ENCODE measurements around the gene SH3PXD2B.

The SH3PXD2B gene

DNA sequence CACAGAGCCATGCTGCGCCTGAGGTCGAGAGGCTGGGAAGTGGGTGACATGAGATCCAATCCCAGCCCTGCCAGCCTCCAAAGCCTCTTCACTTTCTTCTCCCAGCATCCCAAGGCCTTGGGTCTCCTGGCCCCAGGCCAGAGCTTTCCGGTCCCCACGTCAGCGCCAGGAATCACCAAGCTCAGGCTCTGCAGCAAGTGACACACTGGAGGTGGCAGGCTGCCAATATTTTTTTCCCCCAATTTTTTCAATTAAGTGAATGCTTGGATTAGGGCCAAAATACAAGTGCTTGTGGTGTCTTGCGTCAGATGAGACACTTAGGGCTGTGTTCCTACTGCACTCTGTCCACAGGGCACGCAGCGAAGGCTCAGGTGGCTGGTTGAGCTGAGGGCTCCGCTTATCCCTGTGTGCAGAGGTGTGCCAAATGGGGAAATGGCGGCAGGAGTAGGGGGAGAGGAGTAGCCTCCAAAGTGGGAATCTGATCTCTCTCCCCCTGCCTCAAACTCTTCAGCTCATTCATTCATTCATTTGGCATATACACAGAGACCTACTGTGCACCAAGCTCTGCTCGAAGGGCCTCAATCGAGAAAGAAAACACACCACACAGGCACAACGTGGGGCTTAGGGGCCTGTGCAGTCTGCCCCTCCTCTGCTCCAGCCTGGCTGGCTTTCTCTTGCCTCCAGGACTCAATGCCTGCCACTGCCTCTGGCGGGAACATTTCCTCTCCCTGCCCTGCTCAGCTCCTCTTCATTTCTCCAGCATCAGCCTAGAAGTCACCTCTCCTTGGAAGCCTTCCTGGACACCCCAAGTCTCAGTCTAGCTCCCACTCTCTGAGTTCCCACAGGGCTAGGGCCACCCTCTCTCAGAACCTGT is 16.6 kb downstream of the SH3PXD2B start:
- DNase-seq (ENCODE audit: insufficient read length, low spot score) (no peak), FAIRE-seq (no peak)

- no peak for FAIRE-seq
Measured at GRCh38 chr5:172436879-172437369, 17.4 kb downstream of the SH3PXD2B start.

GRCh38 chr5:172436078-172436878 is 18.0 kb downstream of the SH3PXD2B start:
- FAIRE-seq = no peak
- no peak for DNase-seq (ENCODE audit: insufficient read length, low spot score)

More at GRCh38 chr5:172436879-172437369, 17.4 kb downstream of the SH3PXD2B start:
- no peak for DNase-seq (ENCODE audit: insufficient read length, low spot score)

DNA sequence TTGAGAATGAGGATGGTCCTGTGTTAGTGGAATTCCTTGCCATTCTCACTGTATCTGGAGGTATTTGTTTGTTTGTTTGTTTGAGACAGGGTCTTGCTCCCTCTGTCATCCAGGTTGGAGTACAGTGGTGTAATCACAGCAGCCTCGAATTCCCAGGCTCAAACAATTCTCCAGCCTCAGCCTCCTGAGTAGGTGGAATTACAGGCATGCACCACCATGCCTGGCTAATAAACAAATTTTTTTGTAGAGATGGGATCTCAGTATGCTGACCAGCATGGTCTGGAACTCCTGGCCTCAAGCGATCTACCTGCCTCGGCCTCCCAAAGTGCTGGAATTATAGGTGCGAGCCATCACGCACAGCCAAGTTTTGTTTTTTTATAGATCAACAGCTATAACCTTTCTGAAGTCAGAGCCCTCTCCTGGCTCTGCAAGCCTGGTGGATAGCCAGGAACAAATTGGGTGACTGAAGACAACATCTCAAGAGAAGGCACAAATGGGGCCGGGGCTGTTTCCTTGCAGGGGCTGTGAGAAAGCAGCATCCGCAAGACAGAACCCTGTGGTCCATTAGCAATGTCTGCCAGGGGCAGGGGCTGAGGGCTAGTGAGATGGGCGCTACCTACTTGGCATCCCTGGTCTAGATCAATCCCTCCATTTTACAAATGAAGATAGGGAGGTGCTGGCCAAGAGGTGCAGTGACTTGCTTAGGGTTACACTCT is 18.8 kb downstream of the SH3PXD2B start:
- no peak for FAIRE-seq
- DNase-seq (ENCODE audit: insufficient read length, low spot score) = no peak

DNA sequence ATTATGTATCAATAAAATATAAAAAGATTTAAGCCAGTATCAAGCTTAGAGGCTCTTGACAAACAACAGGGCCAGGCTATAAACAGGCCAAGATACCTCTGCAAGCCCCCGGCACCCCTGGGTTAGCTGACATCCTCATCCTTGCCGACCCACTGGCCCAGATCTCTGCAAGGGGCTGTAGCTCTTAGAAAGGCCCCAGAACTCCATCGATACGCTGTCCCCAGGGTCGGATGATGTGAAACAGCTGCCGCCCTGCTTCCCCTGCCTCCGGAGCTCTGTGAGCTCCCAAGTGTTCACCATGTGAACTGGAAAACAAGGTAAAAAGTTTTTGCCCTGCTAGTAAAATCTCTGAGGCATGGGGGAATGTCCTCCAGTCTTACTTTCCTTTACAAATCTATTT is 20.1 kb downstream of the SH3PXD2B start:
- FAIRE-seq (no peak), DNase-seq (ENCODE audit: insufficient read length, low spot score) (no peak)

DNA sequence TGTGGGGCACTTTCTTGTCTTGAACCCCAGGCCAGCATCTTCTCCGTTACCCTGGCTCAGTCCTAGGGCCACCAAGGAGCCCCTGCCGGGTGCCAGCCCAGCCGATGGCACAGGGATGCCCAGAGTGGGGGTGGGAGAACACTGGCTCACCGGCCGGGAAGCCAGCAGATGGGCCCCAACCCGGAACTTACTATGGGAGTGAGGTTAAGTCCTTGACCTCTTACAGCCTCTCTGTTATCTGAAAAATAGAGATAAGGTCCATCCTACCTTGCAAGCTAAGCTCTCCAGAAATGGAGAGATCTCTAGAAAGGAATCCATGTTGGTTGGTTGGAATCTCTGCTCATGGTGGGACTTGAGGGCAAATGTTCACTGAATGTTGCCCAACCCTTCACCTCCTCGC is 20.8 kb downstream of the SH3PXD2B start:
- no peak for FAIRE-seq
- no peak for DNase-seq (ENCODE audit: insufficient read length, low spot score)

DNA sequence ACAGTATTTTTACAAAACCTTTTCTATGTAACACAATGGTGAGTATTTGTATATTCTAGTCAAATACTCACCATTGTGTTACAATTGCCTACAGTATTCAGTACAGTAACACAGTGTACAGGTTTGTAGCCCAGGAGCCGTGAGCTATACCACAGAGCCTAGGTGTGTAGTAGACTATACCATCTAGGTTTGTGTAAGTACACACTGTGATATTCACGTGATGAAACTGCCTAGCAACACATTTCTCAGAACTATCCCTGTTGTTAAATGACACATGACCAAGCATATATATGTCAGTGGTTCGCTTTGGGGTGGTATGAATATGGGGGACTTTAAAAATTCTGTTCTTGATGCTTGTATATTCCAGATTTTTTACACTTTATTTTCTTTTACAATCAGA is 21.3 kb downstream of the SH3PXD2B start:
- no peak for DNase-seq (ENCODE audit: insufficient read length, low spot score)
- no peak for FAIRE-seq

GRCh38 chr5:172430354-172430753 is 24.0 kb downstream of the SH3PXD2B start:
- no peak for FAIRE-seq

GRCh38 chr5:172429201-172429940 is 25.0 kb downstream of the SH3PXD2B start:
- FAIRE-seq (no peak), DNase-seq (ENCODE audit: insufficient read length, low spot score) (no peak)

More at GRCh38 chr5:172430354-172430753, 24.0 kb downstream of the SH3PXD2B start:
- no peak for DNase-seq (ENCODE audit: insufficient read length, low spot score)

DNA sequence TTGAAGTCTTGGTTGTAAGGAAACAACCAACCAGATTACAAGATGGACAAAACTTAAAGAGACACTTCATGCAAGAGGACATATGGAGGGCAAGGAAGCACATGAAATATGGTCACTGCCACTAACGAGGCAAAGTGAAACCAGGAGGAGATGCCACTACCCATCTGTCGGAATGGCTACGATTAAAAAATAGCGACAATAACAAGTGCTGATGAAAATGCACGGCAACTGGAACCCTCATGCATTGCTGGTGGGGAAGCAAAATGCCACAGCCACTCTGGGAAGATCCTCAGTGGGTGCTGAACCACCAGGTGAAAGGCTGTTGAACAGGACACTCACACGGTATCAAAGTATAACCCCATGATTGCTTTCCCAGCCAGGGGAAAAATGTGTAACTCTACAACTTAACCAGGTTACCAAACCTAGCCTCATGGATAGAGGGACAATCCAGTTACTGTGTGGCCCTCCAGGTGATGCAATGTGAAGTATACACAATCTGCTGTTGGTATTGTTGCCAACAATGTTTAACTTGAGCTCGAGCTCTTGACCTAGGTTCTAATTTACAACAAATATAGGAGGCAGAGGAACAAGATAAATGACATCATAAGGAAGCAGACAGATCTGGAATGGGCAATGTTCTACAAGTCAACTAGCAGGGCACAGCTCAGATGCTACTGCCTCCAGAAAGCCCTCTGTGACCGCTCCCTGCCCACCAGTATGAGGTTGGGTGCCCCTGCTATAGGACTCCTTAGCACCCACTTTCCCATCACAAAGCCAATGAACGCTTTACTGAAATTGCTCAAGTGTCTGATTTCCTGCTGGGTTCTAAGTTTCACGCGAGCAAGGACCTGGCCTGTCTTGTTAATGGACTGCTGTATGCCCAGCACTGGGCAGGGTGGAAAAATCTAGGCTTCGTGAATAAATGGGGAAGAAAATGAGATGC is 25.8 kb downstream of the SH3PXD2B start:
- no peak for DNase-seq (ENCODE audit: insufficient read length, low spot score)
- FAIRE-seq = no peak

DNA sequence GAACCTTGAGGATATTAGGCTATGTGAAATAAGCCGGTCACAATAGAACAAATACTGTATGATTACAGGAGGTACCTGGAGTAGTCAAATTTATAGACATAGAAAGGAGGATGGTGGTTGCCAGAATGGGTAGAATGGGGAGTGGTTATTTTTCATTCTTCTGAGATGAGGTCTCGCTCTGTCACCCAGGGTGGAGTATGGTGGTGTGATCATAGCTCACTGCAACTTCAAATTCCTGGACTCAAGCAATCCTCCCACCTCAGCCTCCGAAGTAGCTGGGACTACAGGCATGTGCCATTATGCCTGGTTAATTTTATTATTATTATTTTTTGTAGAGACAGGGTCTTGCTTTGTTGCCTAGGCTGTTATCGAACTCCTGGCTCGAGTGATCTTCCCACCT is 27.1 kb downstream of the SH3PXD2B start:
- FAIRE-seq (no peak), DNase-seq (ENCODE audit: insufficient read length, low spot score) (no peak)

- no peak for DNase-seq (ENCODE audit: insufficient read length, low spot score)
- FAIRE-seq = no peak
Measured at GRCh38 chr5:172426086-172426485, 28.2 kb downstream of the SH3PXD2B start.

GRCh38 chr5:172425402-172425801 is 28.9 kb downstream of the SH3PXD2B start:
- FAIRE-seq (no peak), DNase-seq (ENCODE audit: insufficient read length, low spot score) (no peak)

GRCh38 chr5:172424808-172425207 is 29.5 kb downstream of the SH3PXD2B start:
- no peak for FAIRE-seq
- DNase-seq (ENCODE audit: insufficient read length, low spot score) = no peak

DNA sequence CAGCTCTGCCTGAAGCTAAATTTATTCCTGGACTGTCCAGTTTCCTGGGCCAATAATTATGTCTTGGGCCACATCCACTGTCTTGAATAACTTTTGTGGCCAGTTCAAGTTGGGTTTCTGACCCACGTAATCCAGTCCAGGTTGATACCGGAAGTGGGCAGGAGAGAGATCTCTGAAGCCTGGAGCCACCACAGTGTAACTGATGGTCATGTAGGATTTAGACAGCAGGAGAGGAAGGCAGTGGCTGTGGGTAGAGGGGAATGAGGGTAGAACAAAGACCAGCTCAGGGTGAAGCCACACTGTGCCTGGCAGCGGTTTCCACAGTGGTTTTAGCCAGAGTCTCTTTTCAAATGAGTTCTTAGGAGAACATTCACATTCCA is 30.2 kb downstream of the SH3PXD2B start:
- FAIRE-seq = no peak
- no peak for DNase-seq (ENCODE audit: insufficient read length, low spot score)

GRCh38 chr5:172423379-172424110 is 30.8 kb downstream of the SH3PXD2B start:
- FAIRE-seq (no peak), DNase-seq (ENCODE audit: insufficient read length, low spot score) (no peak)

DNA sequence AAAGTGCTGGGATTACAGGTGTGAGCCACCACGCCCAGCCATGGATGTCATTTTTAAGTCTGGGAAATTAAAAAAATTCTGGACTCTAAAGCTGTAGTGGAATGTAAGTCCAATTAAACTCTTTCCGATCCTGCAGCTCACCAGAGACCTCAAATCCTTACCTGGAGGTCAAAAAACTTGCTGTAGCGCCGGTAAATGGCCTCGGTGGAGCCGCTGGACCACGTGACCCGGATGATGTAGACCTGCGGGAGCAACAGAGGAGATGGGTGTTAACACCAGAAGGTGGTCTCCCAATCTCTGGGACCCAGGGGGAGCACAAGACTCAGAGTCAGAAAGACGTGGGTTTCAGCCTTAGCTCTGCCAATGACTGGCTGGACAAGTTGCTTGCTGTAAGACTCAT is 32.1 kb downstream of the SH3PXD2B start:
- FAIRE-seq = no peak
- no peak for DNase-seq (ENCODE audit: insufficient read length, low spot score)

GRCh38 chr5:172421020-172421419 is 33.3 kb downstream of the SH3PXD2B start:
- DNase-seq (ENCODE audit: insufficient read length, low spot score) = no peak
- peak; percentile 23 for FAIRE-seq
